HepG2 (cell line): Measurements from ENCODE around the gene SPSB1. TPM values are rescaled to one million over a fixed set of nuclear protein-coding genes. Genes with fewer than 3 reads are reported as not detected.

Experiments
- ATAC-seq: fragments of 200-7000 bp; cut with Tn5 transposase; 3 replicates; pipeline ENCODE4 v1.9.1; 2020; ENCODE audit warnings: mild to moderate bottlenecking, moderate library complexity
- BruUV-seq: library from RNA; stranded (reverse); fragments of 400-500 nt; replicated peaks from 2 replicates; lab custom pipeline; 2021; lab: Mats Ljungman, UMichigan
- CTCF ChIA-PET: fragments of 300-600 bp; formaldehyde crosslinking; extraction: SDS; loops from one replicate; lab custom pipeline; 2021; ENCODE audit warnings: low total read pairs, inconsistent platforms, low intra/inter-chr PET ratio; lab: Yijun Ruan, JAX
- POLR2A ChIA-PET: fragments of 350-600 bp; sonication (Branson Sonifier 250); formaldehyde crosslinking; loops from one replicate; lab custom pipeline; 2020; ENCODE audit warnings: antibody characterized with exemption, inconsistent platforms; lab: Yijun Ruan, JAX
- DNase-seq: peaks from one replicate; pipeline ENCODE4 v3.0.0-alpha.2; 2015; ENCODE audit warnings: low spot score
- FAIRE-seq: peaks from 3 replicates; lab custom pipeline; 2011; peaks lifted over from hg19 to GRCh38; lab: Jason Lieb, UNC
- H2AFZ ChIP-seq: one replicate; pipeline ENCODE4 v1.6.1; 2011; ENCODE audit warnings: low read length, inconsistent platforms
- H3K27ac ChIP-seq: fragments of 300-600 bp; 3 replicates; pipeline ENCODE4 v1.8.0; 2011; ENCODE audit warnings: mixed run types, mild to moderate bottlenecking, mixed read lengths, low read length, inconsistent platforms; ENCODE audit not compliant: insufficient read depth; ENCODE audit errors: extremely low read length
- H3K27me3 ChIP-seq, 2 experiments: fragments of 200-600 bp in 1 of 2; 2 replicates in 1 of 2; 3 replicates in 1 of 2; pipeline versions ENCODE4 v1.6.0 to v1.8.0; 2011; ENCODE audit warnings: low read length in 2 of 2, mild to moderate bottlenecking in 2 of 2, moderate library complexity in 2 of 2, inconsistent platforms in 1 of 2; ENCODE audit not compliant: insufficient read depth in 2 of 2, control insufficient read depth in 1 of 2
- H3K36me3 ChIP-seq, 2 experiments: fragments of 200-600 bp in 1 of 2; replicated peaks in 1 of 2; 2 replicates in 1 of 2; 3 replicates in 1 of 2; pipeline versions ENCODE4 v1.5.1 to v1.8.0; 2011; ENCODE audit warnings: low read length in 2 of 2, inconsistent platforms in 1 of 2; ENCODE audit not compliant: insufficient read depth in 2 of 2, control insufficient read depth in 1 of 2
- H3K4me1 ChIP-seq: 2 replicates; pipeline ENCODE4 v1.5.1; 2012; ENCODE audit warnings: low read length, inconsistent platforms; ENCODE audit not compliant: insufficient read depth
- H3K4me2 ChIP-seq: 2 replicates; pipeline ENCODE4 v1.6.0; 2011; ENCODE audit warnings: low read depth, low read length, inconsistent platforms
- H3K4me3 ChIP-seq, 3 experiments: fragments of 200-600 bp in 1 of 3; sonication (generic), shearing (Covaris generic) in 1 of 3; replicated peaks in 1 of 3; 2 replicates each; pipeline ENCODE4 v1.5.1; 2011 to 2016; ENCODE audit warnings: low read length in 3 of 3, inconsistent platforms in 2 of 3, low read depth in 2 of 3, mild to moderate bottlenecking in 2 of 3, control low read depth in 1 of 3, mixed read lengths in 1 of 3; ENCODE audit not compliant: insufficient read depth in 1 of 3
- H3K79me2 ChIP-seq: one replicate; pipeline ENCODE4 v1.6.1; 2011; ENCODE audit warnings: low read length, inconsistent platforms; ENCODE audit not compliant: insufficient read depth
- H3K9ac ChIP-seq: 2 replicates; pipeline ENCODE4 v1.6.0; 2011; ENCODE audit warnings: mild to moderate bottlenecking, low read depth, low read length, inconsistent platforms; ENCODE audit not compliant: insufficient read depth
- H3K9me3 ChIP-seq: 2 replicates; pipeline ENCODE4 v1.5.1; 2012; ENCODE audit warnings: mild to moderate bottlenecking, low read length
- H4K20me1 ChIP-seq: 2 replicates; pipeline ENCODE4 v1.6.0; 2011; ENCODE audit warnings: inconsistent platforms, mild to moderate bottlenecking, low read length, moderate library complexity; ENCODE audit not compliant: insufficient read depth
- AHR ChIP-seq: IDR thresholded peaks from 2 replicates; pipeline ENCODE4 v1.6.1; 2018; ENCODE audit warnings: missing genetic modification reagents, missing compliant biosample characterization
- AKNA ChIP-seq: sonication (generic); formaldehyde crosslinking; IDR thresholded peaks from 2 replicates; pipeline ENCODE4 v1.4.0; 2020; ENCODE audit warnings: missing genetic modification reagents, borderline replicate concordance
- CHCHD3 ChIP-seq: sonication (generic); formaldehyde crosslinking; IDR thresholded peaks from 2 replicates; pipeline ENCODE4 v1.8.0; 2022; ENCODE audit warnings: mild to moderate bottlenecking, missing genetic modification reagents, moderate library complexity
- ESRRA ChIP-seq: sonication (generic); formaldehyde crosslinking; IDR thresholded peaks from 2 replicates; pipeline ENCODE4 v1.5.1; 2020; ENCODE audit warnings: mild to moderate bottlenecking, low read depth, missing genetic modification reagents
- PHB2 ChIP-seq: fragments of 450-650 bp; IDR thresholded peaks from 2 replicates; pipeline ENCODE4 v1.6.1; 2018; ENCODE audit not compliant: partially characterized antibody
- ZBTB7A ChIP-seq: sonication (generic); formaldehyde crosslinking; IDR thresholded peaks from 2 replicates; pipeline ENCODE4 v1.8.0; 2022; ENCODE audit warnings: mild to moderate bottlenecking, missing genetic modification reagents
- ZNF12 ChIP-seq: sonication (generic); formaldehyde crosslinking; IDR thresholded peaks from 2 replicates; pipeline ENCODE4 v1.5.0; 2020; ENCODE audit warnings: missing genetic modification reagents
- ZNF180 ChIP-seq: sonication (generic); formaldehyde crosslinking; IDR thresholded peaks from 2 replicates; pipeline ENCODE4 v1.4.0; 2020; ENCODE audit warnings: low read depth, missing genetic modification reagents, borderline replicate concordance
- ZNF20 ChIP-seq: sonication (generic); formaldehyde crosslinking; IDR thresholded peaks from 2 replicates; pipeline ENCODE4 v1.4.0; 2020; ENCODE audit warnings: mild to moderate bottlenecking, moderate library complexity, missing genetic modification reagents
- ZNF33A ChIP-seq: sonication (generic); formaldehyde crosslinking; IDR thresholded peaks from 2 replicates; pipeline ENCODE4 v1.5.1; 2020; ENCODE audit warnings: missing genetic modification reagents, mild to moderate bottlenecking, moderate library complexity, borderline replicate concordance
- ZNF773 ChIP-seq: sonication (generic); formaldehyde crosslinking; IDR thresholded peaks from 2 replicates; pipeline ENCODE4 v1.4.0; 2020; ENCODE audit warnings: missing genetic modification reagents, borderline replicate concordance
- WGBS: methylation state at CpG from one replicate; pipeline ENCODE4 v1.1.6; 2017; ENCODE audit warnings: low lambda C conversion rate; 5-methylcytosine and 5-hydroxymethylcytosine counted together
- in situ Hi-C: cut with HindIII; loops from 2 replicates; pipeline ENCODE4 v1.10.0; 2017; ENCODE audit warnings: low pct_unique_long_range_greater_than_20kb; ENCODE audit not compliant: extremely low pct_ligation_motif_present
- intact Hi-C: fragments of 100-400 bp; cut with micrococcal nuclease; formaldehyde crosslinking; loops from one replicate; pipeline ENCODE4 v1.10.0; 2022; ENCODE audit not compliant: unreplicated experiment
- polyA plus RNA-seq, 8 experiments: library from polyadenylated mRNA; depleted of rRNA in 3 of 8; stranded (reverse) in 7 of 8; unstranded in 1 of 8; fragments of >200 nt; fragmentation: Illumina TruSeq in 4 of 8; extraction: Trizol in 4 of 8; gene quantifications; 2 replicates each; pipeline versions ENCODE4 v1.2.1 to v1.2.3, GENCODE V29; 2011 to 2016; ENCODE audit warnings: low read depth in 4 of 8, missing spikeins in 1 of 8, mixed read lengths in 1 of 8; ENCODE audit not compliant: insufficient read depth in 1 of 8
- total RNA-seq, 5 experiments: library from RNA; depleted of rRNA; stranded (reverse); fragments of >200 nt; fragmentation: Illumina TruSeq; extraction: Trizol; gene quantifications; 2 replicates each; pipeline ENCODE4 v1.2.3, GENCODE V29; 2016; ENCODE audit warnings: low read depth in 1 of 5

The SPSB1 gene
- total and polyA plus RNA-seq, 2 of the 13 experiments (the other 11 are each of a cell fraction or from before 2014, with no cell fraction given) = 5.0 to 8.0 TPM

- Histone ChIP-seq H3K9me3 (no peaks in the 10 kb centered on the region), H3K79me2 (no peaks in the 10 kb centered on the region), H4K20me1 (no peaks in the 10 kb centered on the region), H2AFZ (no peak overlapping the region), H3K4me2 (no peak overlapping the region), H3K27me3 (no peaks in the 10 kb centered on the region), H3K36me3 (no peaks in the 10 kb centered on the region), H3K27ac (no peak overlapping the region), H3K4me3 (no peak overlapping the region), H3K9ac (no peak overlapping the region), H3K4me1 (no peaks in the 10 kb centered on the region)
- ChIA-PET POLR2A (no interaction called here), CTCF (no interaction called here)
- BruUV-seq = no TSS peak
- no peak for TF ChIP-seq ZNF12 (CRISPR knock-in tag)
- TF ChIP-seq ZNF33A (CRISPR knock-in tag) = no peak
- TF ChIP-seq ESRRA (CRISPR knock-in tag) = no peak
- DNase-seq (no peak), ATAC-seq (no peak), FAIRE-seq (no peak)
- in situ Hi-C loops (no loop called here), intact Hi-C loops (no loop called here)
- 85% methylated on average over 8 of the region's 8 CpGs for WGBS
These were observed 21.4 kb downstream of the SPSB1 start for GRCh38 chr1:9314111-9314510.

- no peak for ATAC-seq
- Histone ChIP-seq H3K9me3 (no peaks in the 10 kb centered on the region), H3K4me2 (no peak overlapping the region), H3K4me3 (no peak overlapping the region), H3K4me1 (no peaks in the 10 kb centered on the region; the same call in 1 of the 2 replicates), H3K27me3 (no peaks in the 10 kb centered on the region), H3K9ac (no peak overlapping the region), H4K20me1 (no peaks in the 10 kb centered on the region), H3K27ac (no peak overlapping the region), H3K36me3 (no peaks in the 10 kb centered on the region), H3K79me2 (no peaks in the 10 kb centered on the region), H2AFZ (no peak overlapping the region)
- FAIRE-seq = no peak
- POLR2A ChIA-PET = no interaction called here
- WGBS = 77% methylated on average over 5 of the region's 11 CpGs
- CTCF ChIA-PET = no interaction called here
- in situ Hi-C loops (no loop called here), intact Hi-C loops (no loop called here)
- BruUV-seq = no TSS peak
- TF ChIP-seq ZBTB7A (CRISPR knock-in tag) = no peak
- no peak for TF ChIP-seq CHCHD3 (CRISPR knock-in tag)
- TF ChIP-seq AHR (CRISPR knock-in tag) = no peak
- TF ChIP-seq ZNF773 (CRISPR knock-in tag) = no peak
- TF ChIP-seq PHB2 = no peak
- TF ChIP-seq ZNF180 (CRISPR knock-in tag) = peak; percentile 34; the same call in 1 of the 2 replicates
- TF ChIP-seq AKNA = no peak
- no peak for TF ChIP-seq ZNF20 (CRISPR knock-in tag)
- DNase-seq = no peak
These were observed 22.2 kb downstream of the SPSB1 start for GRCh38 chr1:9314711-9315379.
